Peyer's patch (tissue), 4 donors: ENCODE data around the gene CD96.
"Not testable (repeated sequence)": the region's sequence is repeated elsewhere in the genome, so short reads cannot be mapped to it uniquely, and the experiment has no call there.

Source experiments
- POLR2A ChIP-seq, 2 donors: fragments of 450-650 bp; IDR thresholded peaks; one replicate each; pipeline ENCODE4 v1.5.1; 2017; ENCODE audit warnings: antibody characterized with exemption in 2 of 2, mild to moderate bottlenecking in 2 of 2, moderate library complexity in 2 of 2
- TF ChIP-seq, protein P1 (sequence below), 6 experiments: fragments of 450-650 bp in 4 of 6; fragments of 200-600 bp in 2 of 6; sonication (generic) in 1 of 6; IDR thresholded peaks; one replicate each; pipeline ENCODE4 v1.5.1; 2017 to 2019; ENCODE audit warnings: antibody characterized with exemption in 6 of 6, mild to moderate bottlenecking in 3 of 6, moderate library complexity in 1 of 6

DNA sequence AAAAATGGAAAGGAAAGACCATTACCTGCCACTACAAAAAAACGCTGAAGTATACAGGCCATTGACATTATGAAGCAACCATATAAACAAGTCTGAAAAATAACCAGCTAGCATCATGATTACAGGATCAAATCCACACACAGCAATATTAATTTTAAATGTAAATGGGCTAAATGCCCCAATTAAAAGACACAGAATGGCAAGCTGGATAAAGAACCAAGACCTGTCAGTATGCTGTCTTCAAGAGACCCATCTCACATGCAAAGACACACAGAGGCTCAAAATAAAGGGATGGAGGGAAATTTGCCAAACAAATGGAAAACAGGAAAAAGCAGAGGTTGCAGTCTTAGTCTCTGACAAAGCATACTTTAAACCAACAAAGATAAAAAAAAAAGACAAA lies 87.0 kb downstream of the CD96 start:
- TF ChIP-seq, protein P1, sequence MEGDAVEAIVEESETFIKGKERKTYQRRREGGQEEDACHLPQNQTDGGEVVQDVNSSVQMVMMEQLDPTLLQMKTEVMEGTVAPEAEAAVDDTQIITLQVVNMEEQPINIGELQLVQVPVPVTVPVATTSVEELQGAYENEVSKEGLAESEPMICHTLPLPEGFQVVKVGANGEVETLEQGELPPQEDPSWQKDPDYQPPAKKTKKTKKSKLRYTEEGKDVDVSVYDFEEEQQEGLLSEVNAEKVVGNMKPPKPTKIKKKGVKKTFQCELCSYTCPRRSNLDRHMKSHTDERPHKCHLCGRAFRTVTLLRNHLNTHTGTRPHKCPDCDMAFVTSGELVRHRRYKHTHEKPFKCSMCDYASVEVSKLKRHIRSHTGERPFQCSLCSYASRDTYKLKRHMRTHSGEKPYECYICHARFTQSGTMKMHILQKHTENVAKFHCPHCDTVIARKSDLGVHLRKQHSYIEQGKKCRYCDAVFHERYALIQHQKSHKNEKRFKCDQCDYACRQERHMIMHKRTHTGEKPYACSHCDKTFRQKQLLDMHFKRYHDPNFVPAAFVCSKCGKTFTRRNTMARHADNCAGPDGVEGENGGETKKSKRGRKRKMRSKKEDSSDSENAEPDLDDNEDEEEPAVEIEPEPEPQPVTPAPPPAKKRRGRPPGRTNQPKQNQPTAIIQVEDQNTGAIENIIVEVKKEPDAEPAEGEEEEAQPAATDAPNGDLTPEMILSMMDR (IDR thresholded peaks at IDR 0.05) = not testable (repeated sequence)
- not testable (repeated sequence) for TF ChIP-seq POLR2A (IDR thresholded peaks at IDR 0.05)
